Neural progenitor cell (in vitro differentiated cells): ENCODE results near the gene LRP1B.

Experiments used
- EZH2 ChIP-seq: fragments of 200-600 bp; sonication (generic); IDR thresholded peaks from 2 replicates; pipeline ENCODE4 v1.6.1; 2017; ENCODE audit warnings: antibody characterized with exemption, mild to moderate bottlenecking, moderate library complexity
- TF ChIP-seq, protein P1 (sequence below): fragments of 200-600 bp; sonication (generic); IDR thresholded peaks from 2 replicates; pipeline ENCODE4 v1.5.1; 2017; ENCODE audit warnings: antibody characterized with exemption, mild to moderate bottlenecking

DNA sequence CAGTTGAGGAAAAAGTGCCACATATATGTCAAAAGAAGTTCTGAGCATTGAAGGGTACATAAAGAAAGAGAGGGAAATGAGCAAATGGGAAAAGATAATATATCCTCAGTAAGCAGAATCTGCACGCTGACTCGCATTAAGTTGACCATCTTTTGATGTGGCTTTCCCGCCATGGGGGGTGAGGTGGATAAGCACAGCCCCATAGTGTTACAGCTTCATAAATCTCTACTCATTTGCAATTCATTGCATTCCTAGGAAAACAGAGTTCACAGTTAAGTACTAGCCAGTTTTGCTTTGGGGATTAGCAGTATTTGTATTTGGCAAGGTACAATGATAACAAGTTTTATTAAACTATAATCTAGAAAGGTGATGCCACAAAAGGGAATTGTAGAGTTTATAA, 814.2 kb downstream of the LRP1B start:
- TF ChIP-seq EZH2, result no peak
- TF ChIP-seq, protein P1, sequence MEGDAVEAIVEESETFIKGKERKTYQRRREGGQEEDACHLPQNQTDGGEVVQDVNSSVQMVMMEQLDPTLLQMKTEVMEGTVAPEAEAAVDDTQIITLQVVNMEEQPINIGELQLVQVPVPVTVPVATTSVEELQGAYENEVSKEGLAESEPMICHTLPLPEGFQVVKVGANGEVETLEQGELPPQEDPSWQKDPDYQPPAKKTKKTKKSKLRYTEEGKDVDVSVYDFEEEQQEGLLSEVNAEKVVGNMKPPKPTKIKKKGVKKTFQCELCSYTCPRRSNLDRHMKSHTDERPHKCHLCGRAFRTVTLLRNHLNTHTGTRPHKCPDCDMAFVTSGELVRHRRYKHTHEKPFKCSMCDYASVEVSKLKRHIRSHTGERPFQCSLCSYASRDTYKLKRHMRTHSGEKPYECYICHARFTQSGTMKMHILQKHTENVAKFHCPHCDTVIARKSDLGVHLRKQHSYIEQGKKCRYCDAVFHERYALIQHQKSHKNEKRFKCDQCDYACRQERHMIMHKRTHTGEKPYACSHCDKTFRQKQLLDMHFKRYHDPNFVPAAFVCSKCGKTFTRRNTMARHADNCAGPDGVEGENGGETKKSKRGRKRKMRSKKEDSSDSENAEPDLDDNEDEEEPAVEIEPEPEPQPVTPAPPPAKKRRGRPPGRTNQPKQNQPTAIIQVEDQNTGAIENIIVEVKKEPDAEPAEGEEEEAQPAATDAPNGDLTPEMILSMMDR, result no peak
